KG1 (cell line): Measurements from ENCODE around the gene RNPS1.

ENCODE experiments used
- DNase-seq: peaks from one replicate; lab custom pipeline; 2025; lab: John Stamatoyannopoulos, UW

RNPS1 gene

DNA sequence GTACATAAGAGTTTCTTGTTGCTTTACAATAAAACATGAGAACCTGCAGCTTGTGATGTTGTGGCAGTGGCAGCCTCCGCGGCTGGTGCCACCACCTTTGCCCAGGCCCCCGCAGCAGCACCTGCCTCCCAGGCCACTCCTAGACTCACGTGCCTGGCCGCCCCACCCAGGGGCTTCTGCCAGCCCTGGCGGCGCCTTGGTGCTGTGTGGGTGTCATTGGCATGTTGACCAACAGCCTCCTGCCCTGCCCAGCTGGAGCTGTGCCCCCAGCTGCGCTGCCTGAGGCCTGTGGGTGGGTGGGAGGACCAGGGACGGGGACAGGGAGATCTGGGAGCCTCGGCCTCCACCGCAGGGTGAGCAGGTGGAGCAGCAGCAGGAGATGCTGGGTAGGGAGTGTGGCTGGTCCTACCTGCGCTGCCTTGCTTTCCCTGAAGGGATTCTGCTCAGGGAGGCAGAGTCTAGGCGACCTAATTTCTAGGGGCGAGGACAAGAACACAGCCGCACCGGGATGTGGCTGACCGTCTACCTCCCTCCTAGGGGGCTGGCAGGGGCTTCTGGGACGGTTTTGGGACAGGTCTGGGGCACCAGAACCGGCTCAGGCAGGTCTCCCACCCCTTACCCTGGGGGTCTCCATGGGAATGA, 32.1 kb downstream of the RNPS1 start:
- DNase-seq, result no peak

DNA sequence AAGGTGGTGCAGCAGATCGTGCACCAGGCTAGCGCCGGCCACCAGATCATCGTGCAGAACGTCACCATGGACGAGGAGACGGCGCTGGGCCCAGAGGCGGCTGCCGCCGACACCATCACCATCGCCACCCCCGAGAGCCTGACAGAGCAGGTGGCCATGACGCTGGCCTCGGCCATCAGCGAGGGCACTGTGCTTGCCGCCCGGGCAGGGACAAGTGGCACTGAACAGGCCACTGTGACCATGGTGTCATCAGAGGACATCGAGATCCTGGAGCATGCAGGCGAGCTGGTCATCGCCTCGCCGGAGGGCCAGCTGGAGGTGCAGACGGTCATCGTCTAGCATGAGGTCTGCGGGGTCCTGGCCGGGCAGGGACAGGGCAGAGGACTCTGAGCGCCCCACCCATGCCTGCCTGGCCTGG, 32.7 kb downstream of the RNPS1 start:
- DNase-seq, result no peak

DNA sequence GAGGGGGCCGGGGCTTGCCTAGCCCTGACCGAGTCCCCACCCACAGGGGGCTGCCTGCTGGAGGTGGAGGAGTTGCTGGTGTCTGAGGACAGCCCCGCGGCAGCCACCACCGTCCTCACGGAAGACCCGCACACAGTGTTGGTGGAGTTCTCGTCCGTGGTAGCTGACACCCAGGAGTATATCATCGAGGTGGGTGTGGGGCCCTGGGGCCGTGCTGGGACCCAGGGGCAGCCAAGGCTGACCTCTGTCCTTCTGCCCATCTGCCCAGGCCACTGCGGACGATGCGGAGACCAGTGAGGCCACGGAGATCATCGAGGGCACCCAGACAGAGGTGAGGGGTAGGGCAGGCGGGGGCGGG, 33.1 kb downstream of the RNPS1 start:
- DNase-seq, result no peak

DNA sequence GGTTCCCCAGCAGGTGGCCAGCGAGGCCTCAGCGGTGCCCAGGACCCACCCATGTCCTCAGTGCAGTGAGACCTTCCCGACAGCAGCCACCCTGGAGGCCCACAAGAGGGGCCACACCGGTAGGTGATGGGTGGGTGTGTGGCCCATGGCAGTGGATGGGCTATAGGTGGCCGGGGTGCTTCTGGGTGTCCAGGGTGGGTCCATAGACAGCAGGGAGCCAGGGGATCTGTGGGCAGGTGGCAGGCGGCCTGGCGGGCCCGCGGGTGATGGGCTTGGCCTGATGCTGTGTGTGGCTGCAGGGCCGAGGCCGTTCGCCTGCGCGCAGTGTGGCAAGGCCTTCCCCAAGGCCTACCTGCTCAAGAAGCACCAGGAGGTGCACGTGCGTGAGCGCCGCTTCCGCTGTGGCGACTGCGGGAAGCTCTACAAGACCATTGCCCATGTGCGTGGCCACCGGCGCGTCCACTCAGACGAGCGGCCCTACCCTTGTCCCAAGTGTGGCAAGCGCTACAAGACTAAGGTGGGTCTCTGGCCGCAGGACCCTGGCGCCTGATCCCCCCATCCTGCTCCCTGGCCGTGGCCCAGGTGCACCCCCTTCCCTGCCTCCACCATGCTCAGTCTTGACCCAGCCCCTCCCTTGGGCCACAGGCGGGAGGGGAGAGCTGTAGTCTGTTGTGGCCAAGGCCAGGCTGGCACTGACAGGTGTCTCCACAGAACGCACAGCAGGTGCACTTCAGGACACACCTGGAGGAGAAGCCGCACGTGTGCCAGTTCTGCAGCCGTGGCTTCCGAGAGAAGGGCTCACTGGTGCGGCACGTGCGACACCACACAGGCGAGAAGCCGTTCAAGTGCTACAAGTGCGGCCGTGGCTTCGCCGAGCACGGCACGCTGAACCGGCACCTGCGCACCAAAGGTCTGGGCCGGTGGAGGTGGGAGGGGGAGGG, 33.8 kb downstream of the RNPS1 start:
- no peak for DNase-seq

DNA sequence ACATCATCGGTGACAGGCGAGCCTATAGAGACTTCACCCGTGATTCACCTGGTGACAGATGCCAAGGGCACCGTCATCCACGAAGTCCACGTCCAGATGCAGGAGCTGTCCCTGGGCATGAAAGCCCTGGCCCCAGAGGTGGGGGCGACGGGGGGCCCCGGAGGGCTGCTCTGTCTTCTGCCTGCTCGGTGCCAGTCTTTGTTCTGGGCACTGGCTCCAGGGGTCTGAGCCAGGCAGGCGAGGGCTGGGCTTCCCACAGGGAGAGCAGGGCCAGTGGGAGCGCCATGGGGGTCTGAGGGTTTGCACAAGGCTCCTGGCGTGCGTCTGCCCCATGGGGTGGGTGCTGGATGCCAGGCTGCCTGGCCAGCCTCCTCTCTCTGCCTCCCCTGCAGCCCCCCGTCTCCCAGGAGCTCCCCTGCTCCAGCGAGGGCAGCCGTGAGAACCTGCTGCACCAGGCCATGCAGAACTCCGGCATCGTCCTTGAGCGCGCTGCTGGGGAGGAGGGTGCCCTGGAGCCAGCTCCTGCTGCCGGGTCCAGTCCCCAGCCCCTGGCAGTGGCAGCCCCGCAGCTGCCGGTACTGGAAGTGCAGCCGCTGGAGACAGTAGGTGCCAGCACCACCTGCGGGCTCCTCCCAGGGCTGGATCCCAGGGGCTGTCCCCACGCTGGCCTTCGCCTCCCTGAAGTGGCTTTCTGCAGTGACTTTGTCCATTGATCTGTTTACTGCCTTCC, 34.7 kb downstream of the RNPS1 start:
- DNase-seq, result no peak

DNA sequence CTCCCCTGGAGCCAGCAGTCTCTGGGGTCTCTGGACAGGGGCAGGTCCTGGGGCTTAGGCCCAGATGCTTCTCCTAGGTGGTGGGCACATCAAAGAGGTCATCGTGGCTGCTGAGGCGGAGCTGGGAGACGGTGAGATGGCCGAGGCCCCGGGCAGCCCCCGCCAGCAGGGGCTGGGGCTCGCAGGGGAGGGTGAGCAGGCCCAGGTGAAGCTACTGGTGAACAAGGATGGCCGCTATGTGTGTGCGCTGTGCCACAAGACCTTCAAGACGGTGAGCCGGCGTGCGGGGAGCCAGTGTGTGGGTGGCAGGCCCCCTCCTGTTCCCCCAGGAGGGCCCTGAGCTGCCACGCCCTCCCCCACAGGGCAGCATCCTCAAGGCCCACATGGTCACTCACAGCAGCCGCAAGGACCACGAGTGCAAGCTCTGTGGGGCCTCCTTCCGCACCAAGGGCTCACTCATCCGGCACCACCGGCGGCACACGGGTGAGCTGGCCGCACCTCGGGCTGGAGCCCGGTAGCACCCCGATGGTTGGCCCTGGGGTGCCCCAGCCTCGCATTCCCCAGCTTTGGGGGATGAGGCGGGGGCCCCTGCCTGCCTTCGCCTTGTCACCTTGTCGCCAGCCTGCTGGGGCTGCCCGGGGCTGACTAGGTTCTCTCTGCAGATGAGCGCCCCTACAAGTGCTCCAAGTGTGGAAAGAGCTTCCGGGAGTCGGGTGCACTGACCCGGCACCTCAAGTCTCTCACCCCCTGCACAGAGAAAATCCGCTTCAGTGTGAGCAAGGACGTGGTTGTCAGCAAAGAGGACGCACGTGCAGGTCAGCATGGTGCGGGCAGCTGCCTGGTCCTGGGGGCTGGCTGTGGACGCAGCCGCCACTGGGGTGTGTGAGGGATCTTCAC, 35.6 kb downstream of the RNPS1 start:
- DNase-seq, result no peak

DNA sequence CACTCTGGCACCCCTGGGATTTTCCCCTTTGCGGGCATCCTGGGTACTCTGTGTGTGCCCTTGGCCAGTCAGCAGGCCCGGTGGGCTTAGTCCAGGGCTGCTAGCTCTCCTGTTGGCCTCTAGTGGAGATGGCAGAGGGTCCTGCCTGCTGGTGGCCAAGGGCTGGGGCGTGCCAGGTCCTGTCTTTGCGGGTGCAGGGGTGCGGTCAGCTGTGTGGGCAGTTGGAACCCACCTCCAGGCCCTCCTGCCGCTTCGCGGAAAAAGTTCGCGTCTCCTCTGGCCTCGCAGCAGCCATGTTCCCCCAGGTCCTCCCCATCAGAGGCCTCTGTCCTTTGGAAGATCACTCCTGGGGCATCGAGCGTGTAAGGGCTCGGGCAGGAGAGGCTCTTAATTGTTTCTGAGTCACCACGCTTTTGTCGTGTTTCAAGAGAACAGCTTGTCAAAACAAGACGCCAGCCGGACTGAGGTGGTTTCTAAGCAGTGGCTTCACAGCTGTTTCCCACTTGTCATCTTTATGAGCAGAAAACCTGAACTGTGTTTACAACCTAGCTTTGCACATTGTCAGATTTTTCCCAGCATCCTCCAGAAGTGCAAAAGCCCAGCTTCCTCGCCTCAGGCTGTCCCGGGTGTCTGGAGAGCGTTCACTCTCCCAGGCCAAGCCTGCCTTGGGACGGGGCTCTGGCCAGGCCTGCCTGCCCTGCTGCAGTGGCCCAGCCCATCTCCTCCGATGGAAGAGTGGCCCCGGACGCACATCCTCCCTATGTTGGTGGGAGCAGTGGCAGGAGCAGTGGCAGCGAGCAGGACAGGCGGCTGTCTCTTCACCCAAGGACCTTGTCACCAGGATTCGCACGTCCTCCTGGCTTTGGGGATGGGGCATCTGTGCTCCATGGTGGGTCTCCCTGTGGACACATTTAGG, 36.7 kb downstream of the RNPS1 start:
- DNase-seq, result no peak

DNA sequence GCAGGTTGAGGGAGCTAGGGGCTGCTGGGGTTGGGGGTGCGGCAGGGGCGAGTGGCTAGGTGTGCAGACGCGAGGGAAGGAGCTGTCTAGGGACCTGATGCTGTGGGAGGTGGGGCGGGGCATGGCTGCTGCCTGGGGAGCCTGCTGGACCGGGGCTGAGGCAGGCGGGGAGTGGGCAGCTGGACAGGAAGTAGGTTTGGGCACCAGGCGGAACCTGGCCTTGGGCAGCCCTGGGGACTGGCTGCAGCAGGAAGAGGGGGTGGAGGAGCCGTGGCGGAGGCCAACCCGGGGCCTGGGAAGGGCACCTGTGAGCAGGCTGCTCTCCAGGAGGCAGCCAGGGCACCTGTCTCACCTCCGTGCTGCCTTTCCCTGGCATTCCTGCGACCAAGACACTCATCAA, 37.5 kb downstream of the RNPS1 start:
- DNase-seq, result no peak

DNA sequence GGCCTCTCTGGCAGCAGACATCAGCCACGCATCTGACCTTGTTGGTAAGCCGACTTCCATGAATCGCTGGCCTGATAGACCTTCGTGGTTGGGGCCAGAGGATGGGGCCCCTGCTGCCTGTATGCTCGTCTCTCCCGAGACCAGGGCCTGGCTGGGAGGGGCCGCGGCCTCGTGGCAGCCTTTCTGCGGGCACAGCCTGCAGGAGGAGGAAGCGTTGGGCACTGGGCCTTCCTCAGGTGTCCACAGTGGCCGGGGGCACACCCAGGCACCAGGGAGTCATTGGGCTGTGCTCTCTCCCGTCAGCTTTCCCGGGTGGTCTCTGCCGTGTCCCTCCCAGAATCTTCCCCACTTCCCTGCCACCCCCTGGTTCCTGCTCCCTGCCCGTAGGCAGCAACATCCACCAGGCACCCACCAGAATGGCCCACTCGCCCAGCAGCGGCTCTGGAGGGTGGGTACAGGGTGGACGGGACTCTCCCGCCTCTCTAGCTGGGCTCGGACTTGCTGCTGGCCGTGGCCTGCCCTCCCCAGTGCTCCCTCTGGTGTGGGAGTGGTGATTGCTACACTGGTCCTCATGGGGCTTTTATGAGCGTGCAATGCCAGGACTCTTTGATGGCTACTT, 38.2 kb downstream of the RNPS1 start:
- no peak for DNase-seq

DNA sequence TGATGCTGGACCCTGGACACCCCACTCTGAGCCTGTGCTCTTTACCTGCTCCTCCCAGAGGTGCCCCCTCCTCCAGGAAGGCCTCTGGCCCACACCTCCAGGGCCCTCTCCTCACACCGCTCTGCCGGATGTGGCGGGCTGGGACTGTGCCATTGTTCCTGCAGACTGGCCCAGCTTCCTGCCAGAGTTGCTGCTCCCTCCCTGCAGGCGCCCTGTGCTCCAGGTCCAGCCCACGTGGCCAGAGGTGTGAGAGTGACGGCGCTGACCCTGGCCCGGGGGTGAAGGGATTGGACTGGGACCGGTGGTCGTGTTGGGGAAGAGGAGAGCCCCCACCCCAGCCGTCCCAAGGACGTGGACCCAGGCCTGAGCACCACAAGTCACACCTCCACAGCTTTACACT, 38.8 kb downstream of the RNPS1 start:
- DNase-seq, result no peak

DNA sequence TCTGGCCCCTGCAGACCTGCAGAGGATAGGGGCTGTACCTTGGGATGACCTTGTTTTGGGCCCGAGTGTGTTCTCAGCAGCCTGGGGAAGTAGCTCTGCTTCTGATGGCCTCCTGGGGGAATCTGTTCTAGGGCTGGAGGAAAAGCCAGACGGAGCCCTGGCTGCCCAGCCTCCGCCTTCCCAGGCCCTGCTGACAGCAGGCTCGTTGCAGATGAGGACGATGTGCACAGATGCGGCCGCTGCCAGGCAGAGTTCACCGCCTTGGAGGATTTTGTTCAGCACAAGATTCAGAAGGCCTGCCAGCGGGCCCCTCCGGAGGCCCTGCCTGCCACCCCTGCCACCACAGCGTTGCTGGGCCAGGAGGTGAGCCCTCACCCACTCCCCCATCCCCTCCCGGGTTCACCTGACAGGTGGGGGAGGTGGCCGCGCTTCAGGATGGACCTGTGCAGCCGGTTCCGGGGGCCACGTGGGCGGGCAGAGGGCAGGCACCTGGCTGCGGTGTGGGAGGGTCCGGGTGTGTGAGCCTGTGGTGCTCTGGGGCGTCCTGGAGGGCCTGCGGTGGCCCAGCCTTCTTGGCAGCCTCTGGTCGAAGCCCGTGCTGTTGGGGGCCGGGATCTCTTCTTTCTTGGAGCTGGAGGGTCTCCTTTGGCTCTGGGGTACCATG, 39.6 kb downstream of the RNPS1 start:
- no peak for DNase-seq

DNA sequence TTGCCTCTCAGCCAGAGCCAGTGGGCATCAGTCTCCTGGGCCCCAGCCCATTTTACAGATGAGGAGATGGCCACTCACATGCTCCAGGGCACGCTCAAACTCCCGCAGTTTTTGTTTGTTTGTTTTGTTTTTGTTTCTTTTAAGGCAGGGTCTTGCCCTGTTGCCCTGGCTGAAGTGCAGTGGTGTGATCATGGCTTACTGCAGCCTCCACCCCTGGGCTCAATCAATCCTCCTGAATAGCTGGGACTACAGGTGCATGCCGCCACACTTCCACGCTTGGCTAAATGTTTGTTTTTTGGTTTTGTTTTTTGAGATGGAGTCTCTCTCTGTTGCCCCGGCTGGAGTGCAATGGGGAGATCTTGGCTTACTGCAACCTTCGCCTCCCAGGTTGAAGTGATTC, 41.0 kb downstream of the RNPS1 start:
- DNase-seq, result no peak

DNA sequence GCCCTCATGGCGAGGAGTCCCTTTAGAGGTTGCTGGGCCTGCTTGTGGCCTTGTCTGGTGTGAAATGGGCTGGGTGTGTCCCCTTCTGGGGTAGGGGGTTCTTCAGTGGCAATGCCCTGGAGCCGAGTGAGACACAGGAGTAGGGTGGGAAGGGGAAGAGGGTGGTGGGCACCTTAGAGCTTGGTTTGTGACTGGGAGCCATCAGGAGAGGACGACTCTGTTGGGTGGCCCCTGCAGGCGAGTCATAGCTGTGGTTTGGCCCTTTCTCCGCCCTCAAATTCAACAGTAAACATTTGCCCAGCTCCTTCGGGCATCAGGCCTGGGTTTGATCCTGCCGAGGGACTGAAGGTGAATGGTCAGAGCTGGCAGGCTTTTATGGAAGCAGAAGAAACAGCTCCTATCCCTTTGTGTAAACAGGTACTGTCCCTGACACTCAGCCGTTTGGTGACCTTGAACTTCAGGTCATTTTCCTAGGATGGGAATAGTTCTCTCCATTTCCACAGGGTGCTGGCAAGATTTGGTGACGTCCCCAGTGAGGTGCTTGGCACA, 41.6 kb downstream of the RNPS1 start:
- DNase-seq, result no peak

DNA sequence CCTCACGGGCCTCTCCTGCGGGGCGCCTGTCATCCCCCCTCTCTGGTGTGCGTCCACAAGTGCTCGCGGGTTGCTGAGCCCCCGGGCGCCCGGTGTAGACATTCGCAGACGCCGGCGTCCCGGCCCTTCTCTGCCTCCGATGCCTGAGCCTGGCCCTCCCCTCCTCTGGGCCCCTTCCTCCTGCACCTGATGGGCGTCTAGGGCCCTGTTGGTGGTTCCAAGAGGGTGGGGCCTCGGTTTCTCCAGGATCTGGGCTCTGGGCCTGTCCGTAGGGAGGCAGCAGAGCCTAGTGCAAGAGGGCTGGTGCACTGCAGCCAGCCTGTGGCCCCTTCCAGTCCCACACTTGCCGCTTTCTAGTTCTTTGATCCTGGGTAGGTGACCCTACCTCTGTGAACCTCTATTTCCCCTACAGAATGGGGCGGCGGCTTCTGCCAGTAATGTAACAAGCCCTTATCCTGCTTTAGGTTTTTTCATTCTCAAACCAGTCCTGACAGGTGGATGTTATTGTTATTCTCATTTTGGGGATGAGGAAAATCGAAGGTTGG, 43.9 kb downstream of the RNPS1 start:
- DNase-seq, result no peak

DNA sequence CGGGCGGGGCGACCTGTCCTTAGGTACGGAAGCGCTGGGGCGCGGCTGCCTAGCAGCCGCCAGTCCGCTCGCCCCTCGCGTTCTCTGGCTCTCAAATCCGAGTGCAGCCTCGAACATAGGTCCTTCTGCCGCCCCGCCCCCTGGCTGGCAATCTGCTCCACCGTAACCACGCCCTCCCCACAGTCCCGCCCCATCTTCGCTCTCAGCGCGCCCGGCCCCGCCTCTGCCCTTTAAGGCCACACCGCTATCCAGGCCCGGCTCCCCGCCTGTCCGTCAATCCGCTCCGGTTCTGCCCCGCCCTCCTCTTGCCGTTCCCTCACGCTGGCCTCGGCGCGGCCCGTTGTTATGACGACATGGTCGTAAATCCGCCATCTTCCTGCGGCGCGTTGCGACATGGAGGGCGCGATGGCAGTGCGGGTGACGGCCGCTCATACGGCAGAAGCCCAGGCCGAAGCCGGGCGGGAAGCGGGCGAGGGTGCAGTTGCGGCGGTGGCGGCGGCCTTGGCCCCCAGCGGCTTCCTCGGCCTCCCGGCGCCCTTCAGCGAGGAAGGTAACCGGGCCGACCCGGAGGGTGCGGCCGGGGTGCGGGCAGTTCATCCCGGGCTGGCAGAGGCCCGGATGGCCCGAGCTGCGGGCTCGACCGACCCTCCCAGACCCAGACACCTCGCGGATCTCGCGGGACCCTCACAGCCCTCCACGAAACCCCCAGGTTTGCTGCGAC, 44.5 kb downstream of the RNPS1 start, which contains the start of gene E4F1:
E4F1 (plus strand) TSS at position 371 of the 721 bp plus-strand sequence; CDS start at position 394, 23 bp downstream.
- DNase-seq, result peak; percentile 94

DNA sequence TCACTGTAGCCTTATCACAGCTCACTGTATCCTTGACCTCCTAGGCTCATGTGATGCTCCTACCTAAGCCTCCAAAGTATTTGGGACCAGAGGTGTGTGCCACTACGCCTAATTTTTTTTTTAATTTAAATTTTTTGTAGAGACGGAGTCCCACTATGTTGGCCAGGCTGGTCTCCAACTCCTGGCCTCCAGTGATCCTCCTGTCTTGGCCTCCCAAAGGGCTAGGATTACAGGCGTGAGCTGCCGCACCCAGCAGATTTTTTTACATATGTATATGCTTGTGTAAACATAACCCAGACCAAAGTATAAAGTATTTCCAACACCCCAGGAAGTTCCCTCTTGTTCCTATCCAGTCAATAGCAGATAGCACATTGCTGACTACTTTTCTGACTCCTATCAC, 51.6 kb downstream of the RNPS1 start:
- DNase-seq, result no peak

DNA sequence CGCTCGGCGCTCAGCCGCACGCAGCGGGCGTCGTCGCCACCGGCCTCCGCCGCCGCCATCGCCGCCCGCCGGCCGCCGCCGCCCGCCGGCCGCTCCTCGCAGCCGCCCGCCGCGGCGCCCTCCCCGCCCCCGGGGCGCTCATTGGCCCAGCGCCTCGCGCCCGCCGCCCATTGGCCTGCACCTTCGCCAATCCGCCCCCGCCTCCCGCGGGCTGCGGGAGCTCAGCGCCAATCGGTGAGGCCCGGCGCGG, 53.3 kb downstream of the RNPS1 start, which contains the start of gene PGP:
PGP (minus strand) TSS at position 122 of the 250 bp plus-strand sequence; CDS start at position 59, 63 bp downstream.
- DNase-seq, result no peak
